ENCODE measurements around the gene PTPN21.

GRCh38 chr14:88551980-88552431 lies 2.8 kb downstream of the PTPN21 start:
- no peak for TF ChIP-seq EP300 (IDR thresholded peaks at IDR 0.05)
- TF ChIP-seq POLR2AphosphoS5 (IDR thresholded peaks at IDR 0.05): no peak
- TF ChIP-seq CTCF (IDR thresholded peaks at IDR 0.05): no peak
- TF ChIP-seq POLR2A (IDR thresholded peaks at IDR 0.05): no peak

Data from stomach (tissue), 4 donors.